HepG2 (cell line): Measurements from ENCODE around the gene PSMB1. TPM values are rescaled to one million over a fixed set of nuclear protein-coding genes. Genes with fewer than 3 reads are reported as not detected.

Source experiments
- E2F1 ChIP-seq: sonication (generic); formaldehyde crosslinking; IDR thresholded peaks from 2 replicates; pipeline ENCODE4 v1.5.0; 2020; ENCODE audit warnings: missing genetic modification reagents
- E2F5 ChIP-seq: sonication (generic); formaldehyde crosslinking; conservative IDR thresholded peaks from 2 replicates; pipeline ENCODE4 v1.4.0; 2020; ENCODE audit warnings: missing genetic modification reagents
- HOXA7 ChIP-seq: sonication (generic); formaldehyde crosslinking; IDR thresholded peaks from 2 replicates; pipeline ENCODE4 v1.8.1; 2022; ENCODE audit warnings: mild to moderate bottlenecking, missing genetic modification reagents, moderate library complexity
- MAFK ChIP-seq, 2 experiments: IDR thresholded peaks in 1 of 2; conservative IDR thresholded peaks in 1 of 2; 2 replicates each; pipeline ENCODE4 v1.6.1; 2011; ENCODE audit warnings: improper control_type of control experiment in 2 of 2, low read length in 2 of 2
- PLRG1 ChIP-seq: fragments of 450-650 bp; conservative IDR thresholded peaks from 2 replicates; pipeline ENCODE4 v1.6.1; 2016
- POGZ ChIP-seq: sonication (generic); formaldehyde crosslinking; IDR thresholded peaks from 2 replicates; pipeline ENCODE4 v1.4.0; 2020; ENCODE audit warnings: mild to moderate bottlenecking, missing genetic modification reagents
- RBM22 ChIP-seq: fragments of 200-400 bp; formaldehyde crosslinking; optimal IDR thresholded peaks from 2 replicates; pipeline ENCODE3; 2017; ENCODE audit warnings: mild to moderate bottlenecking, low read length, moderate library complexity
- SKIL ChIP-seq: sonication (generic); formaldehyde crosslinking; IDR thresholded peaks from 2 replicates; pipeline ENCODE4 v1.8.0; 2022; ENCODE audit warnings: missing genetic modification reagents, mild to moderate bottlenecking, moderate library complexity, borderline replicate concordance
- SP4 ChIP-seq: sonication (generic); formaldehyde crosslinking; IDR thresholded peaks from 2 replicates; pipeline ENCODE4 v1.8.1; 2023; ENCODE audit warnings: mild to moderate bottlenecking, missing genetic modification reagents
- TAF1 ChIP-seq: sonication (generic); formaldehyde crosslinking; IDR thresholded peaks from 2 replicates; pipeline ENCODE4 v1.4.0; 2020; ENCODE audit warnings: missing genetic modification reagents
- ZBTB38 ChIP-seq: sonication (generic); formaldehyde crosslinking; IDR thresholded peaks from 2 replicates; pipeline ENCODE4 v1.5.1; 2020; ENCODE audit warnings: mild to moderate bottlenecking, missing genetic modification reagents
- ZBTB46 ChIP-seq: sonication (generic); formaldehyde crosslinking; IDR thresholded peaks from 2 replicates; pipeline ENCODE4 v1.4.0; 2020; ENCODE audit warnings: mild to moderate bottlenecking, missing genetic modification reagents, borderline replicate concordance
- ZNF138 ChIP-seq: sonication (generic); formaldehyde crosslinking; IDR thresholded peaks from 2 replicates; pipeline ENCODE4 v1.5.0; 2020; ENCODE audit warnings: mild to moderate bottlenecking, low read depth, missing genetic modification reagents
- ZNF460 ChIP-seq: sonication (generic); formaldehyde crosslinking; IDR thresholded peaks from 2 replicates; pipeline ENCODE4 v1.5.1; 2020; ENCODE audit warnings: missing genetic modification reagents, mild to moderate bottlenecking, borderline replicate concordance
- ZNF580 ChIP-seq: IDR thresholded peaks from 2 replicates; pipeline ENCODE4 v1.6.1; 2016; ENCODE audit warnings: low read depth, borderline replicate concordance
- ZNF678 ChIP-seq: sonication (generic); formaldehyde crosslinking; IDR thresholded peaks from 2 replicates; pipeline ENCODE4 v1.4.0; 2020; ENCODE audit warnings: mild to moderate bottlenecking, missing genetic modification reagents
- ZNF746 ChIP-seq: sonication (generic); formaldehyde crosslinking; IDR thresholded peaks from 2 replicates; pipeline ENCODE4 v1.8.0; 2022; ENCODE audit warnings: mild to moderate bottlenecking, missing genetic modification reagents
- ZXDC ChIP-seq: sonication (generic); formaldehyde crosslinking; IDR thresholded peaks from 2 replicates; pipeline ENCODE4 v1.5.0; 2020; ENCODE audit warnings: mild to moderate bottlenecking, missing genetic modification reagents
- polyA plus RNA-seq, 8 experiments: library from polyadenylated mRNA; depleted of rRNA in 3 of 8; stranded (reverse) in 7 of 8; unstranded in 1 of 8; fragments of >200 nt; fragmentation: Illumina TruSeq in 4 of 8; extraction: Trizol in 4 of 8; gene quantifications; 2 replicates each; pipeline versions ENCODE4 v1.2.1 to v1.2.3, GENCODE V29; 2011 to 2016; ENCODE audit warnings: low read depth in 4 of 8, missing spikeins in 1 of 8, mixed read lengths in 1 of 8; ENCODE audit not compliant: insufficient read depth in 1 of 8
- total RNA-seq, 5 experiments: library from RNA; depleted of rRNA; stranded (reverse); fragments of >200 nt; fragmentation: Illumina TruSeq; extraction: Trizol; gene quantifications; 2 replicates each; pipeline ENCODE4 v1.2.3, GENCODE V29; 2016; ENCODE audit warnings: low read depth in 1 of 5

PSMB1 gene
- total and polyA plus RNA-seq, 2 of the 13 experiments (the other 11 are each of a cell fraction or from before 2014, with no cell fraction given) = 528 to 592 TPM

- TF ChIP-seq E2F1 (peak; percentile 60), POGZ (CRISPR knock-in tag) (peak; percentile 95), PLRG1 (no peak), SP4 (CRISPR knock-in tag) (peak; percentile 66; the same call in 1 of the 2 replicates), SKIL (no peak; the same call in 1 of the 2 replicates), ZNF746 (CRISPR knock-in tag) (0 out of 2 replicates have a peak, but pooled peaks have one; percentile 48), MAFK (conservative IDR thresholded peaks at IDR 0.05 in 1 of 2, IDR thresholded peaks at IDR 0.05 in 1 of 2; ENCODE audit: low read length in 2 of 2) (peak; percentile 78 to 87), ZNF460 (CRISPR knock-in tag) (no peak), ZBTB38 (CRISPR knock-in tag) (peak; percentile 92), ZNF138 (CRISPR knock-in tag) (no peak), ZBTB46 (no peak), RBM22 (no peak), TAF1 (peak; percentile 94), ZNF678 (0 out of 2 replicates have a peak, but pooled peaks have one; percentile 35), ZXDC (CRISPR knock-in tag) (no peak; the same call in 1 of the 2 replicates), ZNF580 (peak; percentile 86), HOXA7 (CRISPR knock-in tag) (no peak), E2F5 (0 out of 2 replicates have a peak, but pooled peaks have one; percentile 28)
Observed at GRCh38 chr6:170552765-170553533, at the start of gene PSMB1 (continued).
